BJ (cell line): ENCODE data around the gene COL23A1. TPM values are rescaled to one million over a fixed set of nuclear protein-coding genes. Genes with fewer than 3 reads are reported as not detected.

Experiments
- CTCF ChIA-PET: fragments of 350-600 bp; formaldehyde crosslinking; extraction: SDS; loops from one replicate; lab custom pipeline; 2021; ENCODE audit warnings: antibody characterized with exemption, inconsistent platforms; lab: Yijun Ruan, JAX
- POLR2A ChIA-PET: fragments of 300-600 bp; sonication (Branson Sonifier 250); formaldehyde crosslinking; extraction: SDS; loops from one replicate; lab custom pipeline; 2021; ENCODE audit warnings: antibody characterized with exemption; lab: Charles Lee
- DNase-seq: peaks from one replicate; pipeline ENCODE4 v3.0.0-alpha.2; 2011; ENCODE audit warnings: low read depth
- H3K27me3 ChIP-seq: 2 replicates; pipeline ENCODE4 v1.6.0; 2011; ENCODE audit warnings: low read length; ENCODE audit not compliant: control insufficient read depth, insufficient read depth
- H3K36me3 ChIP-seq: 2 replicates; pipeline ENCODE4 v1.5.1; 2011; ENCODE audit warnings: low read length; ENCODE audit not compliant: control insufficient read depth, insufficient read depth
- H3K4me3 ChIP-seq: 2 replicates; pipeline ENCODE4 v1.5.1; 2011; ENCODE audit warnings: low read depth, mild to moderate bottlenecking, control low read depth, low read length
- polyA plus RNA-seq: library from polyadenylated mRNA; depleted of rRNA; stranded (reverse); fragments of >200 nt; gene quantifications from 2 replicates; pipeline ENCODE4 v1.2.3, GENCODE V29; 2011
- TF ChIP-seq, protein P1 (sequence below): IDR thresholded peaks from 2 replicates; pipeline ENCODE4 v1.5.1; 2011; ENCODE audit warnings: low read depth, mild to moderate bottlenecking, control low read depth, inconsistent platforms, low read length, moderate library complexity; ENCODE audit not compliant: insufficient read depth

COL23A1 gene
- polyA plus RNA-seq, 1 experiment = not detected

DNA sequence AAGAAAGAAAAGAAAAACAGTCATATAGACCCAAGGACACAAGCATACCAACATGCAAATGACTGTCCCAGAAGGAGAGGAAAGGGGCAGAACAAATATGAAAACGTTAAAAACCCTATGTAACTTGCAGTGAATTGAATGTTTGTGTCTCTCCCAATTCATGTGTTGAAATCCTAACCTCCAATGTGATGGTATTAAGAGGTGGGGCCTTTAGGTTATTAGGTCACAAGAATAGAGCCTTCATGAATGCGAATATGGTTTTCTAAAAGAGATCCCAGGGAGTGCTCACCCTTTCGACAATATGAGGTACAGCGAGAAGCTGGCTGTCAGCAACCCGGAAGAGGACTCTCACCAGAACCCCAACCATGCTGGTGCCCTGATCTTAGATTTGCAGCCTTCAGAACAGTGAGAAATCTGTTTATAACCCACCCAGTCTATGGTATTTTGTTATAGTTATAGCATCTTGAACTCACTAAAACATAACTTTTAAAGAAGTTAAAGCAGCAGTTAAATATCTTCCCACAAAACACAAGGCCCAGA is 371.9 kb downstream of the COL23A1 start:
- no peak for DNase-seq
- H3K27me3 ChIP-seq = no peaks in the 10 kb centered on the region
- ChIA-PET CTCF (no interaction called here), POLR2A (no interaction called here)
- H3K36me3 ChIP-seq = peaks cover 25% of the 10 kb centered on the region
- TF ChIP-seq, protein P1, sequence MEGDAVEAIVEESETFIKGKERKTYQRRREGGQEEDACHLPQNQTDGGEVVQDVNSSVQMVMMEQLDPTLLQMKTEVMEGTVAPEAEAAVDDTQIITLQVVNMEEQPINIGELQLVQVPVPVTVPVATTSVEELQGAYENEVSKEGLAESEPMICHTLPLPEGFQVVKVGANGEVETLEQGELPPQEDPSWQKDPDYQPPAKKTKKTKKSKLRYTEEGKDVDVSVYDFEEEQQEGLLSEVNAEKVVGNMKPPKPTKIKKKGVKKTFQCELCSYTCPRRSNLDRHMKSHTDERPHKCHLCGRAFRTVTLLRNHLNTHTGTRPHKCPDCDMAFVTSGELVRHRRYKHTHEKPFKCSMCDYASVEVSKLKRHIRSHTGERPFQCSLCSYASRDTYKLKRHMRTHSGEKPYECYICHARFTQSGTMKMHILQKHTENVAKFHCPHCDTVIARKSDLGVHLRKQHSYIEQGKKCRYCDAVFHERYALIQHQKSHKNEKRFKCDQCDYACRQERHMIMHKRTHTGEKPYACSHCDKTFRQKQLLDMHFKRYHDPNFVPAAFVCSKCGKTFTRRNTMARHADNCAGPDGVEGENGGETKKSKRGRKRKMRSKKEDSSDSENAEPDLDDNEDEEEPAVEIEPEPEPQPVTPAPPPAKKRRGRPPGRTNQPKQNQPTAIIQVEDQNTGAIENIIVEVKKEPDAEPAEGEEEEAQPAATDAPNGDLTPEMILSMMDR = no peak
- H3K4me3 ChIP-seq = no peak overlapping the region

GRCh38 chr5:178216779-178217178 is 373.4 kb downstream of the COL23A1 start:
- no peaks in the 10 kb centered on the region for H3K27me3 ChIP-seq
- CTCF ChIA-PET = interaction anchor here (0.6 kb wide), 1 partner anchor 13 kb away, joined by 3 read pairs; no protein-coding TSS in a partner anchor
- H3K4me3 ChIP-seq = no peak overlapping the region
- peaks cover 32% of the 10 kb centered on the region for H3K36me3 ChIP-seq
- TF ChIP-seq, protein P1 = no peak
- no peak for DNase-seq
- POLR2A ChIA-PET = no interaction called here

- TF ChIP-seq, protein P1 = no peak
- Histone ChIP-seq H3K27me3 (no peaks in the 10 kb centered on the region), H3K36me3 (peaks cover 34% of the 10 kb centered on the region), H3K4me3 (no peak overlapping the region)
- ChIA-PET POLR2A (no interaction called here), CTCF (interaction anchor here (0.6 kb wide), 2 partner anchors 14 to 1503 kb away, joined by 3 read pairs; no protein-coding TSS in a partner anchor)
- DNase-seq = no peak
These were observed 374.1 kb downstream of the COL23A1 start for GRCh38 chr5:178216088-178216534.

DNA sequence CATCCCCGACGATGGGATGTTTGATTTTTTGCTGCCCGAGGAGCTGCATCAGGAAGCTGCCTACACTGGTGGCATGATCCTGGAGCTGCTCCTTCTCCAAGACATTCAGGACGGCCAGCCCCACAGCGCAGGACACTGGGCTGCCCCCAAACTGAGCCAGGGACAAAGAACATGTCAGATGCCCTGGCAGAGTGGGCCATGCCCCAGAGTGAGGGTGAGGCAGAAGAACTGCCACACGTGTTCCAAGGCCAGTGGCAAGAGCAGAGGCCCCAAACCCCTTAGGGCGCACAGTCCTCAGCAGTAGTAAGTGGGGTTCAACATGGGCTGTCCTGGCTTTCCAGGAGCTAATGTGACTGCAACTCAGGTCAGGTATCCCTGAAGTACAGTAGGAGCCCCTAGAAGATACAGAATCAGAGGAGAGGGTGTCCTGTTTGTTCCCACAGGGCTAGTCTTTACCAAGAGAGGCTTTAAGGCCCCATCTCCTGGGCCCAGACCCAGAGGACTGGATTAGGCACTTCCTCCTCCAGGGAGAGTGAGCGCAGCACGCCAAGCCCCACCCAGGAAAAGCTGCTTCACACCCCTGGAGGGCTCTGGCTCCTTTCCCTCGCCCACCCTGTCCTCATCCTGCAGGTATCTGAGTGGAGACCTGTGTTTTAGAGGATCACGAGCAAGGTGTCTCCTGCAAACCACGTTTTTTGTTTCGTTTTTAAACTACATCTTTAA is 374.8 kb downstream of the COL23A1 start:
- H3K4me3 ChIP-seq = no peak overlapping the region
- ChIA-PET CTCF (interaction anchor here (0.6 kb wide), 1 partner anchor 1502 kb away, joined by 3 read pairs; no protein-coding TSS in a partner anchor), POLR2A (interaction anchor here (0.7 kb wide), 1 partner anchor 336 kb away, joined by 3 read pairs; no protein-coding TSS in a partner anchor)
- TF ChIP-seq, protein P1 = no peak
- H3K27me3 ChIP-seq = no peaks in the 10 kb centered on the region
- no peak for DNase-seq
- H3K36me3 ChIP-seq = peaks cover 38% of the 10 kb centered on the region

DNA sequence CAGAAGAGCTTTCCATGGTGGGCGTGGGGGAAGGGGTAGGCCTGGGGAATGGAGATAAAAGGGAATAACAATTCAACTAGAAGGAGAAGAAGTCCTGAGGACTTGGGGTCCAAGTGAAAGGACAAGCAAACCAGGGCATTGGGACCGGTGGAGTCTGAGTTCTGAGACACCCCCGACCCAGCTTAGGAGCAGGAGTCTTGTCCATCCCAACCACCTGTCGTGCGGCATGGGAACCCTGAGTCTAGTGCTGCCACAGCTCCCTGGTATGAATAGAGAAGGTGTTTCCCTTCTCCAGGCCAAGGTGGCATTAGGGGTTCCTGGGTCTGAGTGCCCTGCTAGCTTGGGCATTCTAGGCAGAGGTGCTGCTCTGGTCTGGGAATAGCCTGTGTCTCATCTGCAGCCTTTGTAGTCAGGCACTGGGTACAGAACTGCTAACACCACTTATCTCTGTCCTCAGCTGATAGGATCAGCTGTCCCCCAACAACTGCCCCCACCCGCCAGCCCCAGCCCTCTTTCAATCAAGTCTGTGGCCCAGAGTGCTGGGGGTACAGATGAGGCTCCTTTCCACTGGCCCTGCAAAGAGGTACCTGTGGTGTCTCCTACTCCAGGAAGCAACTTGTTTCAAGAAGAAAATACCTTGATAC is 375.9 kb downstream of the COL23A1 start:
- ChIA-PET CTCF (interaction anchor here (0.7 to 1.6 kb wide), 3 partner anchors 14 to 18 kb away, joined by 3 to 4 read pairs (median 3); no protein-coding TSS in a partner anchor), POLR2A (no interaction called here)
- no peak overlapping the region for H3K4me3 ChIP-seq
- no peaks in the 10 kb centered on the region for H3K27me3 ChIP-seq
- peaks cover 49% of the 10 kb centered on the region for H3K36me3 ChIP-seq
- TF ChIP-seq, protein P1 = no peak
- DNase-seq = no peak
